K562 (cell line): ENCODE results near the gene TBC1D9. TPM values are rescaled to one million over a fixed set of nuclear protein-coding genes. Genes with fewer than 3 reads are reported as not detected.

ENCODE experiments used
- CSDE1 ChIP-seq, 2 experiments: fragments of 450-650 bp; IDR thresholded peaks; 2 replicates each; pipeline ENCODE4 v1.6.1; 2016; ENCODE audit warnings: mild to moderate bottlenecking in 1 of 2
- PATZ1 ChIP-seq: fragments of 250-450 bp; sonication (Bioruptor Pico); IDR thresholded peaks from 2 replicates; pipeline ENCODE4 v1.5.0; 2020; ENCODE audit warnings: mild to moderate bottlenecking, borderline replicate concordance
- RERE ChIP-seq: sonication (generic); formaldehyde crosslinking; IDR thresholded peaks from 2 replicates; pipeline ENCODE4 v1.8.0; 2023; ENCODE audit warnings: missing genetic modification reagents, mild to moderate bottlenecking, borderline replicate concordance
- SMARCA5 ChIP-seq: fragments of 450-650 bp; IDR thresholded peaks from 2 replicates; pipeline ENCODE4 v1.6.1; 2016
- SNIP1 ChIP-seq: fragments of 450-650 bp; IDR thresholded peaks from 2 replicates; pipeline ENCODE4 v1.7.1; 2017; ENCODE audit warnings: low read depth, mild to moderate bottlenecking
- SOX6 ChIP-seq: fragments of 450-650 bp; IDR thresholded peaks from 2 replicates; pipeline ENCODE4 v1.6.1; 2014; ENCODE audit warnings: mild to moderate bottlenecking
- USF2 ChIP-seq: sonication (generic); formaldehyde crosslinking; IDR thresholded peaks from 2 replicates; pipeline ENCODE4 v1.5.0; 2020; ENCODE audit warnings: missing genetic modification reagents
- ZNF507 ChIP-seq: conservative IDR thresholded peaks from 2 replicates; pipeline ENCODE4 v1.6.1; 2017; ENCODE audit warnings: missing genetic modification characterization, missing compliant biosample characterization
- polyA plus RNA-seq, 8 experiments: library from polyadenylated mRNA; depleted of rRNA in 4 of 8; stranded (reverse) in 5 of 8; unstranded in 3 of 8; fragments of >200 nt; fragmentation: Nextera tagmentation in 2 of 8; fragmentation: Illumina TruSeq in 1 of 8; extraction: Ambion mirVana in 2 of 8; extraction: Trizol in 1 of 8; gene quantifications; 2 replicates each; pipeline versions ENCODE4 v1.2.1 to v1.2.3, GENCODE V29; 2011 to 2014; ENCODE audit warnings: inconsistent platforms in 1 of 8, missing spikeins in 1 of 8
- total RNA-seq, 7 experiments: library from RNA; depleted of rRNA in 6 of 7; stranded (reverse); fragments of >200 nt in 6 of 7; fragmentation: Illumina TruSeq in 2 of 7; extraction: Trizol in 2 of 7; gene quantifications; 2 replicates each; pipeline versions ENCODE4 v1.2.1 to v1.2.3, GENCODE V29; 2011 to 2021; ENCODE audit warnings: low replicate concordance in 1 of 7

Gene TBC1D9
- total and polyA plus RNA-seq, 9 of the 15 experiments (the other 6 are each of a cell fraction or from before 2014, with no cell fraction given) = 0.13 TPM; not detected in 8

- TF ChIP-seq PATZ1 (no peak), SOX6 (no peak), ZNF507 (tag) (no peak), SMARCA5 (no peak), SNIP1 (no peak), CSDE1 (IDR thresholded peaks at IDR 0.05) (no peak), USF2 (CRISPR knock-in tag) (no peak), RERE (CRISPR knock-in tag) (no peak)
These were observed 117.1 kb downstream of the TBC1D9 start (continued) for GRCh38 chr4:140639066-140639465.
